Fibroblast of mammary gland (primary cell): ENCODE data around the gene KTN1.

ENCODE experiments used
- DNase-seq: peaks from one replicate; pipeline ENCODE4 v3.0.0-alpha.2; 2010; ENCODE audit warnings: low read depth
- H3K4me3 ChIP-seq: 2 replicates; pipeline ENCODE4 v1.5.1; 2011; ENCODE audit warnings: low read depth, mild to moderate bottlenecking, low read length, moderate library complexity; ENCODE audit not compliant: control insufficient read depth
- TF ChIP-seq, protein P1 (sequence below): conservative IDR thresholded peaks from 2 replicates; pipeline ENCODE4 v1.5.1; 2011; ENCODE audit warnings: low read depth, low read length, inconsistent platforms; ENCODE audit not compliant: control insufficient read depth, insufficient read depth

KTN1 gene

DNA sequence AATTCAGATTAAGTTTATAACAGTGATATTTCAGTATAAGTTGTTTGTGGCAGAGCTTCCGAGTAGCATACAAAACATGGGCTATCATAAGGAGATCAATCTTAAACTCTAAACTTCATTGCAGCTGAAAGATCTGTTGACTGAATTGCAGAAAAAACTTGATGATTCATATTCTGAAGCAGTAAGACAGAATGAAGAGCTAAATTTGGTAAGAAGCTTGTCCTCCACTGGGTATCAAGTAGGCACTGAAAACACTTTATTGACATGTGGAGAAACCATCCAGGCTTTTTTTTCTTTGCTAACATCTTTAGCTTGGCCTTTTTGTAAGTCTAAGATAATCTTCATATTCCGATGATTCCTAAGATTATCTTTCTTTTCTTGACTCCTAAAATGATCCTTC is 93.0 kb downstream of the KTN1 start:
- no peak for DNase-seq
- TF ChIP-seq, protein P1, sequence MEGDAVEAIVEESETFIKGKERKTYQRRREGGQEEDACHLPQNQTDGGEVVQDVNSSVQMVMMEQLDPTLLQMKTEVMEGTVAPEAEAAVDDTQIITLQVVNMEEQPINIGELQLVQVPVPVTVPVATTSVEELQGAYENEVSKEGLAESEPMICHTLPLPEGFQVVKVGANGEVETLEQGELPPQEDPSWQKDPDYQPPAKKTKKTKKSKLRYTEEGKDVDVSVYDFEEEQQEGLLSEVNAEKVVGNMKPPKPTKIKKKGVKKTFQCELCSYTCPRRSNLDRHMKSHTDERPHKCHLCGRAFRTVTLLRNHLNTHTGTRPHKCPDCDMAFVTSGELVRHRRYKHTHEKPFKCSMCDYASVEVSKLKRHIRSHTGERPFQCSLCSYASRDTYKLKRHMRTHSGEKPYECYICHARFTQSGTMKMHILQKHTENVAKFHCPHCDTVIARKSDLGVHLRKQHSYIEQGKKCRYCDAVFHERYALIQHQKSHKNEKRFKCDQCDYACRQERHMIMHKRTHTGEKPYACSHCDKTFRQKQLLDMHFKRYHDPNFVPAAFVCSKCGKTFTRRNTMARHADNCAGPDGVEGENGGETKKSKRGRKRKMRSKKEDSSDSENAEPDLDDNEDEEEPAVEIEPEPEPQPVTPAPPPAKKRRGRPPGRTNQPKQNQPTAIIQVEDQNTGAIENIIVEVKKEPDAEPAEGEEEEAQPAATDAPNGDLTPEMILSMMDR, result no peak
- no peak overlapping the region for H3K4me3 ChIP-seq

- TF ChIP-seq, protein P1, result no peak
- DNase-seq, result no peak
These were observed 101.1 kb downstream of the KTN1 start for GRCh38 chr14:55681096-55681495.

GRCh38 chr14:55684956-55685584 is 105.1 kb downstream of the KTN1 start:
- TF ChIP-seq, protein P1, result no peak
- no peak overlapping the region for H3K4me3 ChIP-seq
- DNase-seq, result peak; percentile 59

More at GRCh38 chr14:55681096-55681495, 101.1 kb downstream of the KTN1 start:
- H3K4me3 ChIP-seq, result no peak overlapping the region

DNA sequence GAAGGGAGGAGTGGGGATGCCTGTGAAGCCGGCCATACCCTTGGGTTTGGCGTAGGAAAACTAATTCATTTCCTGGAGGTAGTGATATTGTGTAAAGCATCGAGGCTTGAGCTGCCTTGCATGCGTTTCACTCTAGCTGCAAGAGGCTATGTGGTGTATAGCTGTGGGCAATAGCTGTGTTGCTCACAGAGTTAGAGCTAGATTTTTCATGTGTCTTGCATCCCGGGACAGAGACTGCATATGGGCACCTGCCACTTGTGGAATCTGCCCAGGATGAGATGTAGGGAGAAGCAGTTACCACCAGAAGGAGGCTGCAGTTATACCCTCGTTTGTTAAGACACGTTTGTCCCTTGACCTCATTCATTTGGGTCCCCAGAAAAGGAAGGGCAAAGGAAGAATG is 106.7 kb downstream of the KTN1 start:
- H3K4me3 ChIP-seq, result no peak overlapping the region
- no peak for DNase-seq
- TF ChIP-seq, protein P1, result no peak

DNA sequence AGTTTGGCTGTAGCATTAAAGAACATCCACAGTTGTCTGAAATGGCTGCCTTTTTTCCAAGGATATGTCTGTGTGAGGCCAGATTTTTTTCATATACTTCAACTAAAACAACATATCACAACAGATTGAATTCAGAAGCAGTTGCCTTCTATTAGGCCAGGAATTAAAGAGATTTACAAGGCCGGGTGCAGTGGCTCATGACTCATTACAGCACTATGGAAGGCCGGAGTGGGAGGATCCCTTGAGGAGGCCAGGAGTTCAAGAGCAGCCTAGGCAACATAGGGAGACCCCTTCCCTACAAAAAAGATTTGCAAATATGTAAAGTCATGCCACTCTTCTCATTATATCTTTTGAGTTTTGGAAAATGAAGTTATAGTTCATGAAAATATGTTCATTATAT is 108.6 kb downstream of the KTN1 start:
- TF ChIP-seq, protein P1, result no peak
- DNase-seq, result peak; percentile 14

GRCh38 chr14:55689981-55690871 is 110.2 kb downstream of the KTN1 start:
- DNase-seq, result no peak
- TF ChIP-seq, protein P1, result no peak
- H3K4me3 ChIP-seq, result no peak overlapping the region

More for the DNA sequence above, 108.6 kb downstream of the KTN1 start:
- no peak overlapping the region for H3K4me3 ChIP-seq
